ENCODE results near the gene GPS1.

GPS1 gene

GRCh38 chr17:82007495-82008257 lies 44.0 kb upstream of the GPS1 start:
- no peak for TF ChIP-seq CTCF (IDR thresholded peaks at IDR 0.05)

GRCh38 chr17:82008258-82008940 lies 43.3 kb upstream of the GPS1 start:
- no peak for TF ChIP-seq CTCF (IDR thresholded peaks at IDR 0.05)

GRCh38 chr17:82008941-82009405 lies 42.7 kb upstream of the GPS1 start:
- TF ChIP-seq CTCF (IDR thresholded peaks at IDR 0.05), result no peak

GRCh38 chr17:82009413-82009812 lies 42.3 kb upstream of the GPS1 start:
- TF ChIP-seq CTCF (IDR thresholded peaks at IDR 0.05), result no peak

- no peak for TF ChIP-seq CTCF (IDR thresholded peaks at IDR 0.05)
Observed at GRCh38 chr17:82010575-82011525, 40.8 kb upstream of the GPS1 start.

- TF ChIP-seq CTCF (IDR thresholded peaks at IDR 0.05), result no peak
Observed at GRCh38 chr17:82011617-82012187, 40.0 kb upstream of the GPS1 start.

GRCh38 chr17:82012261-82012639 lies 39.4 kb upstream of the GPS1 start:
- no peak for TF ChIP-seq CTCF (IDR thresholded peaks at IDR 0.05)

Data from LNCAP (cell line).